ENCODE data around the gene CDS2. TPM values are rescaled to one million over a fixed set of nuclear protein-coding genes. Genes with fewer than 3 reads are reported as not detected.

CDS2 gene
- total RNA-seq, 1 experiment from 2014 or later, result 17.1 TPM

DNA sequence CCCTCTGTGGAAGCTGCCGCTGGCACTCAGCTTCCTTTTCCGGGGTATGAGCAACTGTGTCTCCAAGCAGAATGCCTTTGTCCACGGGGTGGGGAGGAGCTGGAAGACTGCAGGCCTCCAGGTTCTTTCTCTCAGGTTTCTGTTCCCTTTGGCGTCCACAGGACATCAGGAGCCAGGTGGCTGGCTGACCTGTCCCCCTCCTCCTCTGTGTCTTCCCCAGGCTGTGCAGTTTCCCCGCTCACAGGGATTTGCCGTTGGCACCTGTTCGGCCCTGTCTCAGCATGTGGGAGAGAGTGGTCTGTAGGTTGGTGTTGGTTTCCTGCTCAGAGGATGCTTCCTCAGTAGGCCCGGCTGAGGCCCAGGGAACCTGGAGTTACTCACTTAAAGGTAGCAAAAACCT, 43.5 kb downstream of the CDS2 start:
- Histone ChIP-seq H3K9me2 (replicated peaks; ENCODE audit: low read length) (no peaks in the 10 kb centered on the region), H3K36me3 (ENCODE audit: low read depth, low read length) (peaks cover 3% of the 10 kb centered on the region; the same call in 1 of the 2 replicates), H3F3A (ENCODE audit: low read length, unreplicated experiment) (no peaks in the 10 kb centered on the region), H3K4me3 (ENCODE audit: low read length) (no peak overlapping the region), H3K27ac (ENCODE audit: low read length) (no peak overlapping the region), H4K20me1 (ENCODE audit: low read length) (no peaks in the 10 kb centered on the region), H3K9ac (ENCODE audit: low read length) (no peak overlapping the region), H3K4me1 (ENCODE audit: insufficient read depth, low read length) (peaks cover 14% of the 10 kb centered on the region), H3K79me2 (ENCODE audit: low read length) (peaks cover 36% of the 10 kb centered on the region), H3K9me3 (ENCODE audit: low read length) (no peaks in the 10 kb centered on the region), H3K4me2 (ENCODE audit: low read length) (no peak overlapping the region), H3K27me3 (ENCODE audit: low read length) (no peaks in the 10 kb centered on the region), H2AFZ (ENCODE audit: low read length) (no peak overlapping the region)
- no peak for DNase-seq
- intact Hi-C loops (cut with micrococcal nuclease), result no loop called here
- POLR2A ChIA-PET (ENCODE audit: unreplicated experiment), result interaction anchor here (0.6 kb wide), 1 partner anchor 13 kb away, joined by 3 read pairs; no protein-coding TSS in a partner anchor
- ATAC-seq, result no peak
- no TSS peak for BruUV-seq (replicated peaks)
- TF ChIP-seq, protein P1, sequence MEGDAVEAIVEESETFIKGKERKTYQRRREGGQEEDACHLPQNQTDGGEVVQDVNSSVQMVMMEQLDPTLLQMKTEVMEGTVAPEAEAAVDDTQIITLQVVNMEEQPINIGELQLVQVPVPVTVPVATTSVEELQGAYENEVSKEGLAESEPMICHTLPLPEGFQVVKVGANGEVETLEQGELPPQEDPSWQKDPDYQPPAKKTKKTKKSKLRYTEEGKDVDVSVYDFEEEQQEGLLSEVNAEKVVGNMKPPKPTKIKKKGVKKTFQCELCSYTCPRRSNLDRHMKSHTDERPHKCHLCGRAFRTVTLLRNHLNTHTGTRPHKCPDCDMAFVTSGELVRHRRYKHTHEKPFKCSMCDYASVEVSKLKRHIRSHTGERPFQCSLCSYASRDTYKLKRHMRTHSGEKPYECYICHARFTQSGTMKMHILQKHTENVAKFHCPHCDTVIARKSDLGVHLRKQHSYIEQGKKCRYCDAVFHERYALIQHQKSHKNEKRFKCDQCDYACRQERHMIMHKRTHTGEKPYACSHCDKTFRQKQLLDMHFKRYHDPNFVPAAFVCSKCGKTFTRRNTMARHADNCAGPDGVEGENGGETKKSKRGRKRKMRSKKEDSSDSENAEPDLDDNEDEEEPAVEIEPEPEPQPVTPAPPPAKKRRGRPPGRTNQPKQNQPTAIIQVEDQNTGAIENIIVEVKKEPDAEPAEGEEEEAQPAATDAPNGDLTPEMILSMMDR (conservative IDR thresholded peaks at IDR 0.05; ENCODE audit: low read depth, low read length), result no peak
- TF ChIP-seq EZH2 (IDR thresholded peaks at IDR 0.05; ENCODE audit: low read length, unreplicated experiment) (no peak), EZH2phosphoT487 (IDR thresholded peaks at IDR 0.05; ENCODE audit: borderline replicate concordance, low read length) (no peak)
- CTCF ChIA-PET, result no interaction called here

DNA sequence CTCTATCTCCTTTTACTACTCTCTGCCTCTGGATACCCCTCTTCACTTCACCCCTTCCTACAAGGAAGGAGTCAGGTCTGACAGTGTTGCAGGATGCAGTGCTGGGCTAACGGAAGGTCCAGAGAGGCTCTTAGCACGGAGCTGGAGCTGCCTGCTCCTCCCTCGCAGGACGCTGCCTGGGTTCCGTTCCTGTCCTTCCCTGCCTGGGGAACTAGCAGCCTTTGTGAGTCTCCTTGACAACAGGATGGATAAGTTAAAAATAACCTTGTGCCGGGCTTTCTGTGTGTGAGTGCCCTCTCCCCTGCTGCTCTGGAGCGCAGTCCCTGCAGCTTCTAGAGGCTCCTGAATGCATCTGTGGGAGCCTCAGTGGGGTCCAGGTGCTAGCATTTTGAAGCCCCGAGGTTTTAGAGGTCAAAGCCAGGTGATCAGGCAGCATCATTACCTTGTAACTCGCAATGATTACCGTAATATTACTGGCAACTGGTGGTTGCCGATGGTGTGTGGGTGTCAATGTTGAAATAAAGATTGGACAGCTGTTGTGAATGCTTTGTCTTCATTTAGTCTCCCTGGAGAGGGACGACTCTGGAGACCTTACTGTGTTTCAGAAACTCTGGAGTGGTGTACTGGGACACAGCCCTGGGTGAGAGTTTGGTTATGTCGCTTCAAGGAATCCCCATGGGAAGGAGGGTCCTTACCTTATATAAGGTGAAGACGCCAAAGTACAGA, 44.4 kb downstream of the CDS2 start:
- Histone ChIP-seq H3K4me2 (ENCODE audit: low read length) (no peak overlapping the region), H3K4me3 (ENCODE audit: low read length) (no peak overlapping the region), H2AFZ (ENCODE audit: low read length) (no peak overlapping the region), H3K9ac (ENCODE audit: low read length) (no peak overlapping the region), H3F3A (ENCODE audit: low read length, unreplicated experiment) (no peaks in the 10 kb centered on the region), H3K27ac (ENCODE audit: low read length) (no peak overlapping the region), H3K4me1 (ENCODE audit: insufficient read depth, low read length) (peaks cover 14% of the 10 kb centered on the region), H3K27me3 (ENCODE audit: low read length) (no peaks in the 10 kb centered on the region), H3K9me3 (ENCODE audit: low read length) (no peaks in the 10 kb centered on the region), H3K9me2 (replicated peaks; ENCODE audit: low read length) (no peaks in the 10 kb centered on the region), H4K20me1 (ENCODE audit: low read length) (no peaks in the 10 kb centered on the region), H3K36me3 (ENCODE audit: low read depth, low read length) (peaks cover 3% of the 10 kb centered on the region; the same call in 1 of the 2 replicates), H3K79me2 (ENCODE audit: low read length) (peaks cover 32% of the 10 kb centered on the region)
- intact Hi-C loops (cut with micrococcal nuclease), result no loop called here
- ChIA-PET CTCF (no interaction called here), POLR2A (ENCODE audit: unreplicated experiment) (no interaction called here)
- BruUV-seq (replicated peaks), result no TSS peak
- no peak for DNase-seq
- no peak for ATAC-seq
- no peak for TF ChIP-seq EZH2phosphoT487 (IDR thresholded peaks at IDR 0.05; ENCODE audit: borderline replicate concordance, low read length)

DNA sequence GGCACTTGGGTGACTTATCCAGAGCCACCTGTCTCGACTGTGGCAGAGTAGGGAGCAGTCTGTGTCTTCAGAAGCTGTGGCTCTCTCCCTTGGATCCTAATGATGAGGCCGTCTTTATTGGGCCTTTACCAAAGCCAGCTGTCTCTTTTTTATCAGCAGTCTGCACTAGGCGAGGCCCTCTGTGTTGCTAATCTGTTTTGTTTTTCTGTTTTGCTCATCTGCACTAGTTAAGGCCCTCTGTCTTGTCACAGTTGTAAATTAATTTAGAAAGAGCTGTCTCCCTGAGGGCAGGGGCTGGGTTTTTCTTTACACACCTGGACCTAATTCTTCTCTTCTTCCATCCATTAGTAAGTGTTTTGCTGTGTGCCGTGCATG, 45.0 kb downstream of the CDS2 start:
- intact Hi-C loops (cut with micrococcal nuclease), result no loop called here
- H2AFZ ChIP-seq (ENCODE audit: low read length), result no peak overlapping the region
- H3K4me1 ChIP-seq (ENCODE audit: insufficient read depth, low read length), result peaks cover 14% of the 10 kb centered on the region
- H3K4me3 ChIP-seq (ENCODE audit: low read length), result no peak overlapping the region
- H3F3A ChIP-seq (ENCODE audit: low read length, unreplicated experiment), result no peaks in the 10 kb centered on the region
- no peaks in the 10 kb centered on the region for H3K9me2 ChIP-seq (replicated peaks; ENCODE audit: low read length)
- H3K36me3 ChIP-seq (ENCODE audit: low read depth, low read length), result peaks cover 3% of the 10 kb centered on the region; the same call in 1 of the 2 replicates
- no peak overlapping the region for H3K9ac ChIP-seq (ENCODE audit: low read length)
- ATAC-seq (no peak), DNase-seq (no peak)
- no peak overlapping the region for H3K4me2 ChIP-seq (ENCODE audit: low read length)
- no TSS peak for BruUV-seq (replicated peaks)
- H3K79me2 ChIP-seq (ENCODE audit: low read length), result peaks cover 27% of the 10 kb centered on the region
- no peaks in the 10 kb centered on the region for H3K9me3 ChIP-seq (ENCODE audit: low read length)
- TF ChIP-seq EZH2 (IDR thresholded peaks at IDR 0.05; ENCODE audit: low read length, unreplicated experiment), result no peak
- no peak for TF ChIP-seq EZH2phosphoT487 (IDR thresholded peaks at IDR 0.05; ENCODE audit: borderline replicate concordance, low read length)
- TF ChIP-seq, protein P1 (conservative IDR thresholded peaks at IDR 0.05; ENCODE audit: low read depth, low read length), result no peak
- H3K27me3 ChIP-seq (ENCODE audit: low read length), result no peaks in the 10 kb centered on the region
- H4K20me1 ChIP-seq (ENCODE audit: low read length), result no peaks in the 10 kb centered on the region
- ChIA-PET CTCF (interaction anchor here (1.1 kb wide), 1 partner anchor 45 kb away, joined by 9 read pairs; the partner anchor contains the start of gene CDS2), POLR2A (ENCODE audit: unreplicated experiment) (no interaction called here)
- H3K27ac ChIP-seq (ENCODE audit: low read length), result no peak overlapping the region
